GM12892 (cell line): Measurements from ENCODE around the gene UBE2B.

Experiments used
- POLR2A ChIP-seq: IDR thresholded peaks from 2 replicates; pipeline ENCODE4 v1.6.1; 2011; ENCODE audit warnings: low read depth, low read length, control low read depth
- POLR2AphosphoS5 ChIP-seq: IDR thresholded peaks from 2 replicates; pipeline ENCODE4 v1.6.1; 2011; ENCODE audit warnings: low read depth, low read length, control low read depth

DNA sequence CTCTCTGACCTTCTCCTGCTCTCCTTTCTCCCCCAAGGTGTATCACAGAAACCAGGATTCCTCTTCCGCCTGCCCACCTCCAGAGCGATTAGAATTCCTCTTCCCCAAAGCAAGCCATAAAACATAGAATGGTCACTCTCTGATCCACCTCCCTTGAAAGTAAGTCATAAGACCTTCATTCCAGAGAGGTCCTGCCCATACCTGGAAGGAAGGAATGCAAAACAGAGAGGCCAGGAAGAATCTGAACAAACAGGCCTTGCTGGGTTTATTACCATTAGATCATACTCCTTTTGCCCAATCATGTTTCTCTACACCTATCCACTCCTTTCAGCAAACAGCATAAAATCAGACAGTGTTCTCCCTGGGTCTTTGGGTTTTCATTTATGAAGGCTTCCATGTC lies 25.4 kb upstream of the UBE2B start:
- TF ChIP-seq POLR2A = no peak
- no peak for TF ChIP-seq POLR2AphosphoS5
